HS-5 (cell line): ENCODE measurements around the gene LRRC4C.
"Not testable (repeated sequence)": the region's sequence is repeated elsewhere in the genome, so short reads cannot be mapped to it uniquely, and the experiment has no call there.

Experiments used
- DNase-seq: peaks from one replicate; pipeline ENCODE4 v3.0.0-alpha.2; 2012; ENCODE audit warnings: low read depth

The LRRC4C gene

GRCh38 chr11:40167805-40168204 is 1291.6 kb downstream of the LRRC4C start:
- not testable (repeated sequence) for DNase-seq

- no peak for DNase-seq
Measured at GRCh38 chr11:40166892-40167291, 1292.6 kb downstream of the LRRC4C start.

- DNase-seq = no peak
Measured at GRCh38 chr11:40162901-40163883, 1296.3 kb downstream of the LRRC4C start.

DNA sequence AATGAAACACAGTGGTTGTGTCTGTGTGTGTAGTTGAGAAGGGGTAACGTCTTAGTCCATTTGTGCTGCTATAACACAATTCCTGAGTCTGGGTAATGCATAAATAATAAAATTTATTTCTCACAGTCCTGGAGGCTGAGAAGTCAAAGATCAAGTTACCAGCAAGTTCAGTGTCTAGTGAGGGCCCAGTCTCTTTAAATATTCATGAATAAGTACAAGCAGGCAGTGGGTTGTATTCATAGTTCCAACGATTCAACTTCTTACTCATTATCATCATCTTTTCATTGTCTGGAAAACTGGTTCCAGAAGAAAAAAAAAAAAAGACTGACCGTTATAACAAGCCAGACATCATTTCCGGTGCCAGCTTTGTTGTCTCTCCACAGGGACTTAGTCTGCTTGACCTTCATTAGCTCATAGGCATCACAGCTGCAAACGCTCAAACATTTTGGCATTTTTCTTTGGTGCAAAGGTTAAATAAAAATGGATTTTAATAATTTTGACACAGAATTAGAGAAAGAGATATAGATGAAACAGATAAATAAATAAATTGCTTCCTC is 1297.5 kb downstream of the LRRC4C start:
- no peak for DNase-seq

DNA sequence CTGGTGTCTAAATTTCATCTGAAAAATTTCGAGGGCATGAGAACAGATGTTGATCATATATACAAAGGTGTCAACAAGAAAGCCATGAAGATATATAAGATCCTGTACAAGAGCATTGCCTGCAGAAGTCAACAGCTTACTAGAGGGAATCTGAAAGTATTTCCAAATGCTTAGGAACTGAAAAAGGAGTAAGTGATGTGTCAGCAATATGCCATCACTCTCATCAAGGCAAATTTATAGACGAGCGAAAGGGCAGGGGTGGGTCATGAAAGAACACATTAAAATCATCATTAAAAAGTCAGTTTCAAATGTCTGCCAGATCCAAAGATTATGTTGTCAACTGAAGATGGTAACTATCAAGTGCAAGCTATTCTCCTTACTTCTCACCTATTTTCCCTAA is 1299.0 kb downstream of the LRRC4C start:
- no peak for DNase-seq

DNA sequence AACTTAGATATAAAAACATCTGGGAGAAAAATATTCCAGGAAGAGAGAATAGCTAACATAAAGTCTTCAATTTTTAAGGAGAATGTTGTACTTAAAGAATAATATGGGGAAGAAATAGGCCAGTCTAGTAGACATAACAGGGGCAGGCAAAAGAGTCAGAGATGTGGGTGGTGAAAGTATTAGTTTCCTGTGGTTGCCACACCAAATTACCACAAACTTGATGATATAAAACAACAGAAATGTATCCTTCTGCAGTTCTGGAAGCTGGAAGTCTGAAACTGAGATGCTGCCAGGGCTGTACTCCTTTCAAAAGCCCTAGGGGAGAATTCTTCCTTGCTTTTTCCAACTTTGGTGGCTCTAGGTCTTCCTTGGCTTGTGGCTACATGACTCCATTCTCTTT is 1309.7 kb downstream of the LRRC4C start:
- no peak for DNase-seq

- no peak for DNase-seq
Measured at GRCh38 chr11:40140560-40140959, 1318.9 kb downstream of the LRRC4C start.

GRCh38 chr11:40139536-40139935 is 1319.9 kb downstream of the LRRC4C start:
- DNase-seq = no peak

DNA sequence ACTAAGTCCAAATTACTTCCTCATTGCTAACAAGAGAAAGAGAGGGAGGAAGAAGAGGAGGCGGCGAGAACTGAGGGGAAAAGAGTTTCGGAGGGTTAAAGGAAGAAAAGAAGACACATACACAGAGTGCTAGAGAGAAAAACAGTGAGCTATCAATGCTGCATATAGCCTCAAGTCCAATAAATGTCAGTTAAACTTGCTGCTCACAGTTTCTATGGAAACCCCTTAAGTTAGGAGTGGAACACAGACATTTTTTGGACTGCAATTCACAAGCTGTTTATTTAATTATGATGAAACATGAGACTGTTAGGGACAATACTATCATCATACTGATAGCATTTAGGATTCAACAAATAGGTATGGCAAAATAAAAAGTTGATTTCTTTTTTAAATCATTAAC is 1320.4 kb downstream of the LRRC4C start:
- no peak for DNase-seq

- DNase-seq = no peak
Measured at GRCh38 chr11:40134820-40135570, 1324.5 kb downstream of the LRRC4C start.

DNA sequence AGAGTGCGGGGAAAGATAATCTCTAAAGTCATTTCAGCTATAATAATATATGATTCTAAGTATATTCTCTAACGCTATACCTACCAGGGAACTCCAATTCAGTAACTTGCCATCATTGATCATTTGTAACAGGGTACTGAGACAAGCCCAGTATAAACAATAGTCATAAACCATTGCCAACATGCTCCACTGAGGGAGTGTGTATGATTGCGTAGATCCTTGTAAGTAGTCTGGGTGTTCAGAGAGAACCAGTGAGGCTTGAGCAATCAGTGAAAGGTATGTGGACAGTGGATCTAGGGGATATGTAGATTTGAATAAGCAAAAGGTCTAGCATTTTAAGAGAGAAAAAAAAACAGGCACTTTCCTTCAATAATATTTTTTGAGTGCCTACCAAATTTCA is 1326.0 kb downstream of the LRRC4C start:
- no peak for DNase-seq

DNA sequence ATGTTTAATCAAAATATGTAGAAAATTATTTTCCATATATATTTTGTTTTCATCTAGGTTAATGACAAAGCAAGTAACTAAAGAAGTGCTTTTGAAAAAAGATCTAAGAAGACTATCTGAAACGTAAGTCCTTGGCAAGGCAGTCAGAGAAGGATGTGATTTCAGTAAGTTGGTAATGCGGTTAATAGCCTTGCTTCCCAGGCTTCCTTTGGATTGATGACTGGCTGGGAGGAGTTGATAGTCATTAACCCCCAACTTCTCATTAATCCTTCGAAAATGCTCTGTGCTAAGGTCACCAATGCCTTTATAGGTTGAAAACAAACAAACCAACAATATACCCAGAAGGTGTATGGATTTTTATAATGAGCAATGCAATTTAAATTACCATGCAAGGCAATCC is 1326.5 kb downstream of the LRRC4C start:
- no peak for DNase-seq

- no peak for DNase-seq
Measured at GRCh38 chr11:40130427-40130826, 1329.0 kb downstream of the LRRC4C start.

DNA sequence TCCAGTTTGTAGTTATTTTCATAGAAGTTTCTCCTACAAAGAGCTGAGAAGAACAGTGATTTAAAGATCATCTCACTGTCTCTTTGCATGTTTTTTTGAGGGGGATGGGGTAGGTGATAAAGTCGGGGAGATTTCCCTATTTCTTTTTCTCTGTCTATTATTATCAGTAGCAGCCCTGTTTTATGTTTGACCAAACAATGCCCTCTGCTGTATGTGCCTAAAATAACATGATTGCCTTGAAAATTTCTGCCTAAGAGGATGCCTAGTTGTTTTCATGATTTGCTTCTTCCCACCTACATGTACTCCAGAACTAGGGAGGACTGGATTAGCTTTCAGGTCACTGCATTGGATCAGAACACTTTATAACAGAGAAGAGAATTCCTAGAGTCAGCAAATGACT is 1330.2 kb downstream of the LRRC4C start:
- DNase-seq = no peak

DNA sequence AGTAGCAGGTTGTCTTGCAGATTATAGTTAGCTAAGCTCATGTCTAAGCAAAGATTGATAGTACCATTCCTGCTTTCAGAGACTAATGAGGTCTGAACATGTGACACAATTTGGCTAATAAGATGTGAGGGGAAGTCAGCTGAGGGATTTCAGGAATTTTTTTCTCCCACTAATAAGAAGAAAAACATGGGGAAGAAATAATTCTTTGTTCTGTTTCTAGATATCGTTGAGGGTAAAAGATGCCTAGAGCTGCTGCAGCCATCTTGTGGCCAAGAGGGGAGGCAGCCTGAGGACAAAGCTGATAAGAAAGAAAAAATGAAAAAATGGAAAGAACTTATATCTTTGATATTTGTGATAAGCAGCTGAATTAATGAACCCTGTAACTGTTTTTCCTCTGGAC is 1334.4 kb downstream of the LRRC4C start:
- no peak for DNase-seq

- no peak for DNase-seq
Measured at GRCh38 chr11:40119661-40120060, 1339.8 kb downstream of the LRRC4C start.

GRCh38 chr11:40118780-40119179 is 1340.7 kb downstream of the LRRC4C start:
- DNase-seq = no peak

GRCh38 chr11:40118026-40118425 is 1341.4 kb downstream of the LRRC4C start:
- DNase-seq = no peak

- DNase-seq = no peak
Measured at GRCh38 chr11:40104941-40105550, 1354.4 kb downstream of the LRRC4C start.

DNA sequence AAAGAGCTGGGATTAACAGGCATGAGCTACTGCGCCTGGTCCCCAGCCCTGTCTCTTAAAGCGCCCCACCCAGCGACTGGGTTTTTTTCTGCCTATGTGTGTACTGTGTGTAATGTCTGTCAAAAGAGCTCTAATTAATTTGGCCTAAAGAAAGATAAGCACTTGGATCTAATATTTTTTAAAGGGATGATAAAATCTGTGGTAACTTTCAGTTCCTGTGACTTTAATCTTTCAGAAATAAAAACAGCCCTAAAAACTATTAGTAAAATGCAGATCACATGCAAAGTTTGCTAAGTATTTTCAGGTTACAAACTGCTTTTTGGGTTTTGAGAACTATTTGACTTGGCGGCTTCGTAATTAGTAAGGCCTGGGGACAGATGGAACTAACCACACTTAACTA is 1358.7 kb downstream of the LRRC4C start:
- DNase-seq = no peak

GRCh38 chr11:40100162-40100553 is 1359.3 kb downstream of the LRRC4C start:
- no peak for DNase-seq

GRCh38 chr11:40099426-40100161 is 1359.9 kb downstream of the LRRC4C start:
- no peak for DNase-seq
